GM19452 (cell line): ENCODE data around the gene SP110.
A peak's percentile ranks its signal among the peaks of the same experiment; 100 is the strongest.
"Not testable (repeated sequence)": the region's sequence is repeated elsewhere in the genome, so short reads cannot be mapped to it uniquely, and the experiment has no call there.

Experiments used
- ATAC-seq: cut with Tn5 transposase; IDR thresholded peaks from one replicate; pipeline ENCODE4 v1.9.1; 2021; ENCODE audit not compliant: unreplicated experiment

Gene SP110

DNA sequence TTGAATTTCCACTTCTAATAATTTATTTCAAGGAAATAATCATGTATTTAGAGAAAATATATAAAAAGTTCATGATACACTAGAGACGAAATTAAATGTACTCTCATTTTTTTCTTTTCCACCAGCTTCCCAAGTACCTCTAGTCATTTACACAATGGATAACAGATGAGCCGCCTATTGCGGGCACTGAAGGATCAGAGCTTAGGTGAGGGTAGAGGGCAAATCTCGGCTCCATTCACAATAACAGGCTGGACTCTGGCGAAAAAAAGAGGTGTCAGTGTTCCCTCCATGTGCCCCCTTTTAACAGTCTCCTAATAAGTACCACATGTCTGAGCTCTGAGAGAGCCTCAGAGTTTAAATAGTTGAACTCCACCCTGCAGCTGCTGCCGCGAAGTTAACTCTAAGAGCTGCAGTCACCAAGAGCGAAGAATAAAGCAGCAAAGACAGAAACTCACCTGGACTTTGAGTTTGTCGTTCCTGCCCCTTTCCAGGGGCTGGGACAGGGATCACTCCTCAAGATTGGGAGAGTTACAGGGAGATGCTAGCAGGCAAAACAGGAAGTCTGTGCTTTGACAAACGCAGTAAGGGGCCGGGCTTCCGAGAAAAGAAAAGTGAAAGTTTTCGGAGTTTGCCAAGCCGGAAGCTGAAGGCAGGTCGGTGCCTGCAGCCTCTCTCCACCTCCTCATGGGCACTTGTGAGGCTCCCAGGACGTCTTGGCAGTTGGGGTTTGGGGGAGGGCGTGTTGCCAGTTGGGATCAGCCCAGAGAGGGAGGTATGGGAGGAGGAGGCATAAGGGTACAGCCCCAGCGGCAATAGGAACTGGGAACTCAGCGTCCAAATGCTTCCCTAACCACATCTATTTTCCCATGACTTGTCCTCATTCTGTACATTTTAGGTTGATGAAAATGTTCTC, at the start of gene SP110:
SP110 (minus strand) TSS at position 566 of the 913 bp plus-strand sequence. CDS start 3,057 bp downstream, outside the sequence.
- peak; percentile 81 for ATAC-seq

DNA sequence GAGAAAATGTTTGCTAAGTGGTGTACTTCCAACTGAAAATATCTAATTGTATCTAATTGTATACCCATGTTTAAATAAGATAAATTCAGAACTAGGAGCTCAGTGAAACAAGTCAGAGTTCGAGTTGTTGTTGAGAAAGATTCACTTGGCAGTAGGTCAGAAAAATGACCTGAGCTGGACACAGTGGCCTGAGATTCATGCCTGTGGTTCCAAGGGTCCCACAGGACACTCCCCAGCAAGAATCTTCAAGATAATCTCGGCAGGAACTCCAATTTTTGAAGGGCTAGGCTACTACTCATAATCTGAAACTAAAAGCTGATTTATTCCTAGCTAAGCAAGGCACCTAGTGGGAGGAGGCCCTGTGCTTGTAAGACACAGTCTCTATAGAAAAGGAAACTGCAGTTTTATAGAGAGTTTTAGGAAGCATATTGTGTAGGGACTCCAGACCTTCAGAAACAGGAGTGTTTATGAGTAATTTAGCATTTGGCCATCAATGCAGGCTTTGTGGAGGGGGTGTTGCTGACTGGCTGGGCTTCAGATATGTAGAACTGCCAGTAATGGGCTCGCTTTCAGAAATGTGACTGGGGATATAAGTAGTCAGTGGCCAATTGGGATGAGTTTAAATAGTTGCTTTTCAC, 48.9 kb upstream of the SP110 start:
- peak; percentile 58 for ATAC-seq

DNA sequence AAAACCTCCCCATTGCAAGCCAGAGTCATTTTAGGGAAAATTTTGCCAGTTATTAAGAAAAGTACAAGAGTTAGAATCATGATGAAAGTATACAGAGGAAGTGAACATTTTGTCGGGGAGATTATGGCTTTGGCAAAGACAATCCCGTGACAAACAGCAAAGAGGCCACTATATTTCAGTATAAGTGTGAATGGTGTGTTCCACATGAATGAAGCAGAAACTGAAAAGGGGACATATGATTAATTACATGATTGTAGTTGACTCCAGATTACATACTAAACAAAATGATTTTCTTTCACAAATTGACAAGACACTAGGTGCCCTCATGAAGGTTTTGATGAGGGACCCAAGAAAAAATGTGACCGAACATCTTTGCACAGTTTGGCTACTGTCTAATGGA, 47.8 kb upstream of the SP110 start:
- ATAC-seq, result peak; percentile 67

DNA sequence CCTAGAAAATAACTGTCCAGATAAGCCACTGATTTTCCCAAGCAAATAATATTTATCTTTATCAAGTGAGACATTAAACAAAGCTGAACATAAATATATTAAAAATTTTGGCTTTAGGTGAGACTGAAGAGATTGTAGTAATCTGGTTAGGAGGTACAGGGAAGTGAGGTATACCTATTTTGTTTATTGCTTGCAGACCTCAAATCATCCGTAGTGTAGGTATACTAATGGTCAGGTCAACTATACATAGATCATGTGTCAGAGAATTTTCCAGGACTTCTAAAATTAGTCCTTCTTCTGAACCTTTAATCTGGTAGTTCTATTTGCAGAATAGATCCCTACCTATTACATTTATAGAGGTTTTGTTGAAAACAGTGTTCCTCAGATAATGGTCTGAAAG, 47.3 kb upstream of the SP110 start:
- peak; percentile 26 for ATAC-seq

DNA sequence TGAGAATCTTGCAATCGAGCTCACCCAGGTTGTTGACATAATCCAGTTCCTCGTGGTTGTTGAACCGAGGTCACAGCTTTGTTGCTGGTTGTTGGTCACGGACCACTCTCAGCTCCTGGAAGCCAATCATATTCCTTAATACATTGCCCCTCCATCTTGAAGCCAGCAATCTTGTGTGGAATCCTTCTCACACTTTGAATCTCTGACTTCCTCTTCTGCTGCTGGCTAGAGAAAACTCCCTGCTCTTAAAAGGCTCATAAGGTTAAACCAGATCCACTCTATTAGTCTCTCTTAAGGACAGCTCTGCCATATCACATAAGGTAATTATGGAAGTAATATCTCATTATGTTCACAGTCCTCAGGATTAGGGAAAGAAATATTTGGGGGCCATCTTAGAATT, 46.9 kb upstream of the SP110 start:
- ATAC-seq, result no peak

- not testable (repeated sequence) for ATAC-seq
These were observed 45.2 kb upstream of the SP110 start for GRCh38 chr2:230264945-230265344.

- ATAC-seq, result no peak
These were observed 42.5 kb upstream of the SP110 start for GRCh38 chr2:230262246-230262645.

- no peak for ATAC-seq
These were observed 38.7 kb upstream of the SP110 start for GRCh38 chr2:230258483-230258882.

DNA sequence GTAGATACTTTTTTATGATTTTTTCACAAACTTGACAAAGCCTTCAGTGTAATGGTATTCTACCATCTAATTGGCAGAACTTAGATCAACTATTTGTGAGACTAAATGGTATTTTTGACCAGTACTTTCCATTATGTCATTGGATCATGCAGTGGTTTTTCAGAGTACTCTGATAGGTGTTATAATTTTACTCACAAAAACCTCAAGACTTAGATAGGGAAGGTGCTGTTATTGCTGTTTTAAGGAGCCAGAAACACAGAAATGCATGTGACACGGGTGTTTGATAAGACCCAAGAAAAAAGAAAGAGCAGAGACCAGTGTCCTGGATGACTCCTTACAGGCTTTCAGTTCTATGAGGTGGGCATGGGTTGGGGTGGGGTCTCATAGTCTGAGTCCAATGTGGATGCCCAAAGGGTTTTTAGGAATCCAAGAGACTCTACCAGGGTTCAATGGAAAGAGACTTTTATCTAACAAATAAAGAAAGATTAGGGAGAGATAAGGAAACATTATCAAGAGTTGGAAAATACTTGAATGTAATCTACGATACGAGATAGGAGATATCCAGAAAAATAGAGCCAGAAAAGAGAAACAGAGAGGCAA, 37.0 kb upstream of the SP110 start:
- no peak for ATAC-seq

DNA sequence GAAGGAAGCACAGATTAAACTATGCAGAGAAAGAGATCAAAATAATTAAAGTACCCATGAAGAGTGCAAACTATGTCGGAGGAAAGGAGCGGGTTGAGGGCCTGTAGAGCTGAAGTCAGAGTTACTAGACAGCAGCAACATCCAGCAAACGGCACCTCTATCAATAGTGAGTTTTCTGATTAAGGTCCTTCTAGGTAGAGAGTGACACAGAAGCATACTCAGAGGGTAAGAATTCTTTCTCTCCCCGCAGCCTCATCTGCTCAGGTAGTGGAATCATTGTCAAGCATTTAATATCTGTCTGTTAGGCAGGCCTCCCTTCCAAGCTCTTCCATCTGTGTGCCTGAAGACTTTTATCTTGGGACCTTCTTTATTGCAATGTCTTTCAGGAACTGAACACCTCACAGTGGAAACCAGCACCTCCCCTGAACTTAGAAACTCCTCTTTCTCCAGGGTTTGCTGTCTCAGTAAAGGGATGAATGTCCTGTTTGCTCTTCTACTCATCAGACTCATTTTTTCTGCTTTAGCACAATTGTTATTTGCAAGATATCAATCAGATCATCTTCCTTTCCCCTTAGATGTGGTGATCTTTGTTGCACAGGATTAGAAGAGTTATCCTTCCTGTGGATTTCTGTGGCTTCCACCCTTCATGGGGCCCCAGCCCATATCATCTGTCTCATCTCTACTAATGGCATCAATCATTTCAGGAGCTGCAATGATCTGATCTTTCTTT, 34.5 kb upstream of the SP110 start:
- ATAC-seq, result no peak

GRCh38 chr2:230250231-230250630, 30.4 kb upstream of the SP110 start:
- ATAC-seq, result no peak

GRCh38 chr2:230246206-230246605, 26.4 kb upstream of the SP110 start:
- ATAC-seq, result no peak

- no peak for ATAC-seq
These were observed 24.4 kb upstream of the SP110 start for GRCh38 chr2:230244211-230244610.

- no peak for ATAC-seq
These were observed 15.1 kb upstream of the SP110 start for GRCh38 chr2:230234845-230235244.

- ATAC-seq, result peak; percentile 76
These were observed 14.4 kb upstream of the SP110 start for GRCh38 chr2:230234122-230234722.

GRCh38 chr2:230231251-230231650, 11.5 kb upstream of the SP110 start:
- no peak for ATAC-seq

- no peak for ATAC-seq
These were observed 10.9 kb upstream of the SP110 start for GRCh38 chr2:230230496-230231200.

GRCh38 chr2:230230087-230230486, 10.3 kb upstream of the SP110 start:
- no peak for ATAC-seq

GRCh38 chr2:230227216-230227615, 7.4 kb upstream of the SP110 start:
- ATAC-seq, result no peak

DNA sequence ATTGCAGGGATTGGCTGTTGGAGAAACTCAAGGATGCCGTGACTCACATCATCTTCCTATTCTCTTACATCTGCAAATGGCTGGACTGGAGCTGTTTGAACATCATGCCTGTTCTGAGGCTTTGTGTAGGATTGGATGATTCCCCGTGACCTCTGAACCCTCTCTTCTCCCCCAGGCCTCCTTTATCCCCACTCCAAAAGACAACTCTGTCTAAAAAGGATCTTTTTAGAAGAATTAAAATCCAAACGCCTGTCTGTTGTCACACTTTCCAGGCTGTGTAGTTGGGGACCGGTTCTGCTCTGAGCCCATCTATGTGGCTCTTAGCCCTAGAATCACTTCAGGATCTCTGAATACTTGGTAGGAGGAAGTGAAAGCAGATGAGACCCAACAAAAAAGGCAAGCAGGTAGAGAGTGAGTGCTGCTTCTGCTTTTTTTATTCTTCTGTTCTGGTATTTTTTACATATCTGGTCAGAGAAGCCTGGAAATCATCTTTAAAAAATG, 6.3 kb upstream of the SP110 start:
- ATAC-seq, result peak; percentile 75
